K562 (cell line): Measurements from ENCODE around the gene SLC12A3. TPM values are rescaled to one million over a fixed set of nuclear protein-coding genes. Genes with fewer than 3 reads are reported as not detected.

Experiments
- ATAC-seq: fragments of 200-7000 bp; cut with Tn5 transposase; 3 replicates; pipeline ENCODE4 v1.9.1; 2020; ENCODE audit warnings: moderate library complexity
- BruUV-seq: library from RNA; stranded (reverse); fragments of 400-500 nt; replicated peaks from 2 replicates; lab custom pipeline; 2021; lab: Mats Ljungman, UMichigan
- CTCF ChIA-PET: fragments of 300-600 bp; formaldehyde crosslinking; extraction: SDS; loops from one replicate; lab custom pipeline; 2021; ENCODE audit warnings: low intra/inter-chr PET ratio; lab: Yijun Ruan, JAX
- POLR2A ChIA-PET: fragments of 300-600, 350-650 bp; sonication (Branson Sonifier 250); formaldehyde crosslinking; extraction: SDS; loops from one replicate; lab custom pipeline; 2021; ENCODE audit warnings: antibody characterized with exemption, inconsistent platforms; lab: Yijun Ruan, JAX
- DNase-seq, 4 experiments: peaks; one replicate each; pipeline versions ENCODE4 v3.0.0 to v3.0.0-alpha.2; 2011 to 2018; ENCODE audit warnings: low spot score in 3 of 4, mixed read lengths in 3 of 4; ENCODE audit errors: extremely low read depth in 1 of 4
- FAIRE-seq: peaks from 2 replicates; lab custom pipeline; 2011; peaks lifted over from hg19 to GRCh38; lab: Jason Lieb, UNC
- H2AFZ ChIP-seq: 2 replicates; pipeline ENCODE4 v1.6.0; 2011; ENCODE audit warnings: low read depth, low read length, control low read depth, inconsistent platforms
- H3K27ac ChIP-seq: fragments of 200-600 bp; 3 replicates; pipeline ENCODE4 v1.8.0; 2011; ENCODE audit warnings: low read depth, mild to moderate bottlenecking, control low read depth, inconsistent platforms, low read length, moderate library complexity, mixed read lengths; ENCODE audit errors: extremely low read depth
- H3K27me3 ChIP-seq, 2 experiments: fragments of 300-600 bp in 1 of 2; 2 replicates in 1 of 2; 3 replicates in 1 of 2; pipeline versions ENCODE4 v1.6.0 to v1.8.0; 2011; ENCODE audit warnings: inconsistent platforms in 2 of 2, low read length in 2 of 2, mild to moderate bottlenecking in 1 of 2, mixed read lengths in 1 of 2, moderate library complexity in 1 of 2; ENCODE audit not compliant: control insufficient read depth in 2 of 2, insufficient read depth in 2 of 2
- H3K36me3 ChIP-seq: fragments of 300-600 bp; 3 replicates; pipeline ENCODE4 v1.8.0; 2011; ENCODE audit warnings: mild to moderate bottlenecking, low read length, inconsistent platforms; ENCODE audit not compliant: control insufficient read depth, insufficient read depth
- H3K4me1 ChIP-seq, 2 experiments: fragments of 200-600 bp in 1 of 2; replicated peaks in 1 of 2; 2 replicates in 1 of 2; 3 replicates in 1 of 2; pipeline versions ENCODE4 v1.5.1 to v1.8.0; 2011; ENCODE audit warnings: inconsistent platforms in 2 of 2, low read length in 2 of 2, mild to moderate bottlenecking in 1 of 2, mixed read lengths in 1 of 2, moderate library complexity in 1 of 2; ENCODE audit not compliant: control insufficient read depth in 2 of 2, insufficient read depth in 2 of 2
- H3K4me2 ChIP-seq: 2 replicates; pipeline ENCODE4 v1.6.1; 2011; ENCODE audit warnings: low read length, control low read depth, inconsistent platforms, mixed read lengths; ENCODE audit not compliant: insufficient read depth
- H3K4me3 ChIP-seq: fragments of 200-600 bp; sonication (generic), shearing (Covaris generic); 2 replicates; pipeline ENCODE4 v1.5.1; 2016; ENCODE audit warnings: control low read depth, inconsistent platforms
- H3K79me2 ChIP-seq: fragments of 200-600 bp; 3 replicates; pipeline ENCODE4 v1.8.0; 2011; ENCODE audit warnings: low read length, inconsistent platforms; ENCODE audit not compliant: control insufficient read depth, insufficient read depth
- H3K9ac ChIP-seq, 2 experiments: 2 replicates each; pipeline versions ENCODE4 v1.6.0 to v1.6.1; 2011; ENCODE audit warnings: low read depth in 2 of 2, low read length in 2 of 2, control low read depth in 1 of 2, inconsistent platforms in 1 of 2, mild to moderate bottlenecking in 1 of 2, mixed read lengths in 1 of 2; ENCODE audit not compliant: insufficient read depth in 1 of 2
- H3K9me1 ChIP-seq: one replicate; pipeline ENCODE4 v1.6.0; 2011; ENCODE audit warnings: inconsistent platforms, mild to moderate bottlenecking, low read length, moderate library complexity; ENCODE audit not compliant: control insufficient read depth, insufficient read depth
- H3K9me3 ChIP-seq: replicated peaks from 2 replicates; pipeline ENCODE4 v1.5.1; 2011; ENCODE audit warnings: low read depth, low read length, inconsistent platforms; ENCODE audit not compliant: control insufficient read depth, insufficient read depth
- H4K20me1 ChIP-seq: replicated peaks from 2 replicates; pipeline ENCODE4 v1.6.1; 2011; ENCODE audit warnings: low read length, inconsistent platforms, mixed read lengths; ENCODE audit not compliant: control insufficient read depth, insufficient read depth
- ARID1B ChIP-seq: fragments of 450-650 bp; IDR thresholded peaks from 2 replicates; pipeline ENCODE4 v1.6.1; 2016; ENCODE audit warnings: antibody characterized with exemption, mild to moderate bottlenecking, inconsistent platforms
- ARID3B ChIP-seq: fragments of 250-450 bp; sonication (Bioruptor Pico); IDR thresholded peaks from 2 replicates; pipeline ENCODE4 v1.4.0; 2020; ENCODE audit warnings: borderline replicate concordance
- BACH1 ChIP-seq: fragments of 200-800 bp; sonication (Bioruptor generic); IDR thresholded peaks from 2 replicates; pipeline ENCODE4 v1.6.1; 2016; ENCODE audit warnings: missing genetic modification characterization, missing compliant biosample characterization
- EHMT2 ChIP-seq: fragments of 450-650 bp; IDR thresholded peaks from 2 replicates; pipeline ENCODE4 v1.6.1; 2018; ENCODE audit warnings: antibody characterized with exemption
- HDAC1 ChIP-seq, 2 experiments: fragments of 450-650 bp; IDR thresholded peaks; 2 replicates each; pipeline ENCODE4 v1.6.1; 2016 to 2017; ENCODE audit warnings: inconsistent platforms in 1 of 2, mild to moderate bottlenecking in 1 of 2, moderate library complexity in 1 of 2
- HDAC8 ChIP-seq: fragments of 450-650 bp; IDR thresholded peaks from 2 replicates; pipeline ENCODE4 v1.6.1; 2016; ENCODE audit warnings: mild to moderate bottlenecking, missing genetic modification characterization, moderate library complexity, missing compliant biosample characterization
- KAT7 ChIP-seq: sonication (generic); formaldehyde crosslinking; IDR thresholded peaks from 2 replicates; pipeline ENCODE4 v1.8.0; 2022; ENCODE audit warnings: missing genetic modification reagents, mild to moderate bottlenecking, borderline replicate concordance
- MYC ChIP-seq, 2 experiments: fragments of 250-450 bp in 1 of 2; sonication (Bioruptor Pico) in 1 of 2; IDR thresholded peaks; 2 replicates each; pipeline versions ENCODE4 v1.5.1 to v1.6.1; 2012 to 2021; ENCODE audit warnings: low read depth in 2 of 2, borderline replicate concordance in 1 of 2, improper control_type of control experiment in 1 of 2, low read length in 1 of 2, mild to moderate bottlenecking in 1 of 2, moderate library complexity in 1 of 2
- NCOA2 ChIP-seq, 2 experiments: fragments of 450-650 bp; IDR thresholded peaks; 2 replicates each; pipeline ENCODE4 v1.6.1; 2018; ENCODE audit warnings: mild to moderate bottlenecking in 2 of 2, moderate library complexity in 1 of 2; ENCODE audit not compliant: partially characterized antibody in 2 of 2
- NCOR1 ChIP-seq: fragments of 450-650 bp; IDR thresholded peaks from 2 replicates; pipeline ENCODE4 v1.6.1; 2016; ENCODE audit warnings: mild to moderate bottlenecking, moderate library complexity
- NFE2 ChIP-seq: IDR thresholded peaks from 2 replicates; pipeline ENCODE4 v1.6.1; 2014; ENCODE audit warnings: antibody characterized with exemption, low read depth
- RAD21 ChIP-seq, 2 experiments: fragments of 250-450 bp in 1 of 2; fragments of 450-650 bp in 1 of 2; sonication (Bioruptor Pico) in 1 of 2; formaldehyde crosslinking in 1 of 2; IDR thresholded peaks in 1 of 2; conservative IDR thresholded peaks in 1 of 2; 2 replicates each; pipeline versions ENCODE4 v1.4.0 to v1.8.0; 2020 to 2022; ENCODE audit warnings: mild to moderate bottlenecking in 2 of 2, moderate library complexity in 1 of 2
- SIN3B ChIP-seq: fragments of 450-650 bp; IDR thresholded peaks from 2 replicates; pipeline ENCODE4 v1.6.1; 2017; ENCODE audit warnings: low read depth, mild to moderate bottlenecking, moderate library complexity
- ZBTB2 ChIP-seq: fragments of 450-650 bp; IDR thresholded peaks from 2 replicates; pipeline ENCODE4 v1.6.1; 2016; ENCODE audit warnings: antibody characterized with exemption
- ZNF140 ChIP-seq: fragments of 250-450 bp; sonication (Bioruptor Pico); IDR thresholded peaks from 2 replicates; pipeline ENCODE4 v1.8.0; 2021; ENCODE audit warnings: moderate library complexity, mild to moderate bottlenecking, inconsistent platforms
- ZNF175 ChIP-seq: fragments of 200-800 bp; sonication (Bioruptor generic); IDR thresholded peaks from 2 replicates; pipeline ENCODE4 v1.6.1; 2016; ENCODE audit warnings: low read depth, mild to moderate bottlenecking, missing genetic modification characterization, missing compliant biosample characterization
- ZNF584 ChIP-seq: fragments of 200-800 bp; sonication (Bioruptor generic); IDR thresholded peaks from 2 replicates; pipeline ENCODE4 v1.6.1; 2016; ENCODE audit warnings: low read depth, mild to moderate bottlenecking, missing genetic modification characterization, missing compliant biosample characterization
- ZNF830 ChIP-seq: fragments of 250-450 bp; sonication (Bioruptor Pico); IDR thresholded peaks from 2 replicates; pipeline ENCODE4 v1.5.0; 2021; ENCODE audit warnings: mild to moderate bottlenecking
- ZZZ3 ChIP-seq: fragments of 450-650 bp; IDR thresholded peaks from 2 replicates; pipeline ENCODE4 v1.6.1; 2016; ENCODE audit warnings: antibody characterized with exemption, mild to moderate bottlenecking, moderate library complexity
- WGBS: fragments of 100-300 bp; shearing (Covaris generic); methylation state at CpG from one replicate; pipeline ENCODE4 v1.1.6; 2016; ENCODE audit warnings: low coverage, mixed read lengths; ENCODE audit not compliant: insufficient coverage; ENCODE audit errors: missing lambda C conversion rate; 5-methylcytosine and 5-hydroxymethylcytosine counted together
- in situ Hi-C: fragments of 300-500 bp; cut with MboI; formaldehyde crosslinking; loops from 4 replicates; pipeline ENCODE4 v1.15.0; 2018; ENCODE audit warnings: inconsistent platforms, mixed read lengths
- intact Hi-C: fragments of 100-400 bp; cut with micrococcal nuclease; formaldehyde crosslinking; loops from 2 replicates; pipeline ENCODE4 v1.14.2; 2022
- polyA plus RNA-seq, 8 experiments: library from polyadenylated mRNA; depleted of rRNA in 4 of 8; stranded (reverse) in 5 of 8; unstranded in 3 of 8; fragments of >200 nt; fragmentation: Nextera tagmentation in 2 of 8; fragmentation: Illumina TruSeq in 1 of 8; extraction: Ambion mirVana in 2 of 8; extraction: Trizol in 1 of 8; gene quantifications; 2 replicates each; pipeline versions ENCODE4 v1.2.1 to v1.2.3, GENCODE V29; 2011 to 2014; ENCODE audit warnings: inconsistent platforms in 1 of 8, missing spikeins in 1 of 8
- total RNA-seq, 7 experiments: library from RNA; depleted of rRNA in 6 of 7; stranded (reverse); fragments of >200 nt in 6 of 7; fragmentation: Illumina TruSeq in 2 of 7; extraction: Trizol in 2 of 7; gene quantifications; 2 replicates each; pipeline versions ENCODE4 v1.2.1 to v1.2.3, GENCODE V29; 2011 to 2021; ENCODE audit warnings: low replicate concordance in 1 of 7

Gene SLC12A3
- total and polyA plus RNA-seq, 9 of the 15 experiments (the other 6 are each of a cell fraction or from before 2014, with no cell fraction given): not detected

GRCh38 chr16:56931271-56931891, 66.4 kb downstream of the SLC12A3 start:
- Histone ChIP-seq H4K20me1 (peaks cover 18% of the 10 kb centered on the region; the same call in 1 of the 2 replicates), H3K9me3 (no peaks in the 10 kb centered on the region), H3K79me2 (peaks cover 43% of the 10 kb centered on the region), H3K36me3 (peaks cover 27% of the 10 kb centered on the region; the same call in 2 of the 3 replicates), H3K4me3 (peak overlapping the region; percentile 95), H3K9ac (peak overlapping the region; percentile 91 to 97), H2AFZ (peak overlapping the region; percentile 88), H3K4me1 (peaks cover 17 to 22% of the 10 kb centered on the region in 2 experiments; a peak in 4 of 5 replicates), H3K27ac (peak overlapping the region; percentile 91), H3K9me1 (no peaks in the 10 kb centered on the region), H3K27me3 (no peaks in the 10 kb centered on the region), H3K4me2 (peak overlapping the region; percentile 98)
- TSS peak; percentile 97 for BruUV-seq
- FAIRE-seq (peak; percentile 40), DNase-seq (peak in 1 of 4 experiments; percentile 23), ATAC-seq (no peak)
- in situ Hi-C loops: no loop called here
- WGBS: 40% methylated on average over 18 of the region's 25 CpGs
- intact Hi-C loops: loop anchor here (5.0 kb wide), 1 partner anchor 59 kb away; no protein-coding TSS in a partner anchor
- ChIA-PET CTCF (no interaction called here), POLR2A (interaction anchor here (0.6 to 6.1 kb wide), 28 partner anchors 12 to 1295 kb away, joined by 3 to 102 read pairs (median 4); no protein-coding TSS in a partner anchor)
- TF ChIP-seq ZNF584 (CRISPR knock-in tag): 0 out of 2 replicates have a peak, but pooled peaks have one; percentile 31
- peak; percentile 37; the same call in 1 of the 2 replicates for TF ChIP-seq EHMT2
- TF ChIP-seq ARID1B: peak; percentile 25; the same call in 1 of the 2 replicates
- TF ChIP-seq SIN3B: no peak
- TF ChIP-seq ZNF830: 0 out of 2 replicates have a peak, but pooled peaks have one; percentile 27
- no peak for TF ChIP-seq NFE2
- peak; percentile 51; the same call in 1 of the 2 replicates for TF ChIP-seq ZNF140 (CRISPR knock-in tag)
- TF ChIP-seq NCOR1: no peak
- TF ChIP-seq RAD21 (CRISPR knock-in tag; conservative IDR thresholded peaks at IDR 0.05 in 1 of 2, IDR thresholded peaks at IDR 0.05 in 1 of 2): no peak
- peak in 1 of 2 experiments; percentile 33; a peak in 1 of 4 replicates for TF ChIP-seq HDAC1 (IDR thresholded peaks at IDR 0.05)
- TF ChIP-seq KAT7 (CRISPR knock-in tag): no peak
- peak; percentile 90; the same call in 1 of the 2 replicates for TF ChIP-seq ZNF175
- TF ChIP-seq ZZZ3: peak; percentile 43; the same call in 1 of the 2 replicates
- peak; percentile 85 for TF ChIP-seq HDAC8 (tag)
- TF ChIP-seq BACH1 (tag): peak; percentile 33; the same call in 1 of the 2 replicates
- no peak for TF ChIP-seq MYC (IDR thresholded peaks at IDR 0.05; ENCODE audit: low read depth, low read length)
- peak; percentile 96 for TF ChIP-seq MYC (CRISPR knock-in tag; IDR thresholded peaks at IDR 0.05; ENCODE audit: borderline replicate concordance, low read depth)
- TF ChIP-seq NCOA2 (IDR thresholded peaks at IDR 0.05; ENCODE audit: partially characterized antibody in 2 of 2): no peak
- TF ChIP-seq ARID3B (CRISPR knock-in tag): 0 out of 2 replicates have a peak, but pooled peaks have one; percentile 39
- TF ChIP-seq ZBTB2: 0 out of 2 replicates have a peak, but pooled peaks have one; percentile 13
